Adrenal gland (tissue), 12 donors: ENCODE results near the gene FHIT. TPM values are rescaled to one million over a fixed set of nuclear protein-coding genes. Genes with fewer than 3 reads are reported as not detected.
A peak's percentile ranks its signal among the peaks of the same experiment; 100 is the strongest.

ENCODE experiments used
- DNase-seq, 7 donors: peaks; one replicate each; pipeline ENCODE4 v3.0.0-alpha.2; 2019 to 2020
- H3K27ac ChIP-seq, 5 donors: fragments of 200-600 bp; sonication (generic) in 4 of 5; 1 replicate in 3 of 5; 2 replicates in 2 of 5; pipeline versions ENCODE4 v1.5.1 to v1.8.0; 2016 to 2020; ENCODE audit warnings: mild to moderate bottlenecking in 1 of 5
- H3K27me3 ChIP-seq: fragments of 200-600 bp; 2 replicates; pipeline ENCODE4 v1.8.0; 2021
- H3K36me3 ChIP-seq, 2 donors: fragments of 200-600 bp; replicated peaks in 1 of 2; 1 replicate in 1 of 2; 2 replicates in 1 of 2; pipeline versions ENCODE4 v1.5.1 to v1.8.0; 2018 to 2022
- H3K4me1 ChIP-seq, 2 donors: fragments of 200-600 bp; replicated peaks in 1 of 2; 1 replicate in 1 of 2; 2 replicates in 1 of 2; pipeline versions ENCODE4 v1.5.1 to v1.8.0; 2018 to 2021
- H3K4me3 ChIP-seq, 4 donors: fragments of 200-600 bp; sonication (generic) in 3 of 4; one replicate each; pipeline ENCODE4 v1.5.1; 2016 to 2018
- H3K9me3 ChIP-seq, 3 donors: fragments of 200-600 bp; sonication (generic) in 1 of 3; replicated peaks in 1 of 3; 1 replicate in 2 of 3; 2 replicates in 1 of 3; pipeline versions ENCODE4 v1.5.1 to v1.8.0; 2016 to 2021
- POLR2A ChIP-seq, 2 donors: fragments of 450-650 bp; IDR thresholded peaks; one replicate each; pipeline ENCODE4 v1.6.1; 2017; ENCODE audit warnings: antibody characterized with exemption in 2 of 2, mild to moderate bottlenecking in 2 of 2, moderate library complexity in 1 of 2
- WGBS, 4 donors: extraction: QIAGEN DNeasy Blood & Tissue Kit in 2 of 4; methylation state at CpG; one replicate each; pipeline versions ENCODE4 v1.1.5 to v1.1.7; 2013 to 2017; 5-methylcytosine and 5-hydroxymethylcytosine counted together
- intact Hi-C, 2 donors: fragments of 100-400 bp; cut with DNase I; formaldehyde crosslinking; loops; one replicate each; pipeline versions ENCODE4 v1.14.1 to v1.15.0; 2022 to 2023
- polyA plus RNA-seq, 3 donors: library from polyadenylated mRNA; stranded (reverse); fragments of 200-250 nt in 2 of 3; fragments of 350-450 nt in 1 of 3; fragmentation: Illumina TruSeq in 1 of 3; extraction: RNeasy Lipid Tissue Mini Kit (QIAGEN cat#74804) in 1 of 3; gene quantifications; one replicate each; pipeline ENCODE4 v1.2.3, GENCODE V29; 2013 to 2014
- total RNA-seq, 9 donors: library from RNA; depleted of rRNA in 4 of 9; stranded (reverse); fragments of >200 nt in 4 of 9; fragments of 120-200 nt in 1 of 9; fragmentation: NEBNext Ultra II Directional in 1 of 9; extraction: Animal tissue kit (Norgen Biotek cat#: 25700) in 1 of 9; gene quantifications; one replicate each; pipeline versions ENCODE4 v1.1.0 to v1.2.4, GENCODE V29; 2013 to 2023
- TF ChIP-seq, protein P1 (sequence below), 6 experiments: fragments of 450-650 bp in 4 of 6; fragments of 200-600 bp in 2 of 6; sonication (generic) in 1 of 6; IDR thresholded peaks; 1 replicate in 5 of 6; 2 replicates in 1 of 6; pipeline versions ENCODE4 v1.5.1 to v1.8.0; 2016 to 2021; ENCODE audit warnings: antibody characterized with exemption in 6 of 6, mild to moderate bottlenecking in 2 of 6, moderate library complexity in 1 of 6
- donor health status: healthy with polysubstance abuse.
- donor health status: Bipolar disorder and iron deficiency.
- donor health status: DM: yes; HTN: yes; CAD: no.
- donor health status: DM: no; HTN: no; CAD: no.
- donor health status: DM: no; HTN: no; CAD: no.
- donor health status: DM: yes; HTN: yes; CAD: no.

Gene FHIT
- total and polyA plus RNA-seq, 12 donors, result 14.1 to 43.9 (median 28.8) TPM

DNA sequence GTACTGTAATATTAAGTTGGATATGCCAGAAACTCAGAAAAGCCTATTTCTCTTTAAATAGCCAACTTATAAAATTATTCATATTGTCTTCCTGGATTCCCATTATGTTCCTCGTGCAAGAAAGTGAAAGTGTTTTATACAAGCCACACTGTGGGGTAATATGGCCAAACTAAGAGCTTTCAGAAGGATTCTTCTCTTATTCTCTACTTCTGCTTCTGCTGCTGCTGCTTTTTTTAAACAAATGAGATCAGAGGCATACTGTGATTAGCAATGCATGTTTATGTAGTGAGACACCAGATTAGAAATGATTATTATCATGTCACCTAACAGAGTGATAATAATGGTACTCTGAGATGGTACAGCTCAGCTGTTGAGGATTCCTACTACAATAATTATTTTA, 1174.9 kb downstream of the FHIT start:
- TF ChIP-seq POLR2A (IDR thresholded peaks at IDR 0.05), result no peak
- TF ChIP-seq, protein P1, sequence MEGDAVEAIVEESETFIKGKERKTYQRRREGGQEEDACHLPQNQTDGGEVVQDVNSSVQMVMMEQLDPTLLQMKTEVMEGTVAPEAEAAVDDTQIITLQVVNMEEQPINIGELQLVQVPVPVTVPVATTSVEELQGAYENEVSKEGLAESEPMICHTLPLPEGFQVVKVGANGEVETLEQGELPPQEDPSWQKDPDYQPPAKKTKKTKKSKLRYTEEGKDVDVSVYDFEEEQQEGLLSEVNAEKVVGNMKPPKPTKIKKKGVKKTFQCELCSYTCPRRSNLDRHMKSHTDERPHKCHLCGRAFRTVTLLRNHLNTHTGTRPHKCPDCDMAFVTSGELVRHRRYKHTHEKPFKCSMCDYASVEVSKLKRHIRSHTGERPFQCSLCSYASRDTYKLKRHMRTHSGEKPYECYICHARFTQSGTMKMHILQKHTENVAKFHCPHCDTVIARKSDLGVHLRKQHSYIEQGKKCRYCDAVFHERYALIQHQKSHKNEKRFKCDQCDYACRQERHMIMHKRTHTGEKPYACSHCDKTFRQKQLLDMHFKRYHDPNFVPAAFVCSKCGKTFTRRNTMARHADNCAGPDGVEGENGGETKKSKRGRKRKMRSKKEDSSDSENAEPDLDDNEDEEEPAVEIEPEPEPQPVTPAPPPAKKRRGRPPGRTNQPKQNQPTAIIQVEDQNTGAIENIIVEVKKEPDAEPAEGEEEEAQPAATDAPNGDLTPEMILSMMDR (IDR thresholded peaks at IDR 0.05), result no peak
- intact Hi-C loops, result no loop called here
- Histone ChIP-seq H3K36me3 (no peaks in the 10 kb centered on the region), H3K27me3 (no peaks in the 10 kb centered on the region), H3K4me3 (peak overlapping the region in 2 of 4 donors; percentile 0 to 30), H3K27ac (no peak overlapping the region), H3K9me3 (no peaks in the 10 kb centered on the region), H3K4me1 (no peaks in the 10 kb centered on the region)
- 17 to 35% (median 29%) methylated on average over 1 of the region's 1 CpG for WGBS, 4 donors
- DNase-seq, result no peak

DNA sequence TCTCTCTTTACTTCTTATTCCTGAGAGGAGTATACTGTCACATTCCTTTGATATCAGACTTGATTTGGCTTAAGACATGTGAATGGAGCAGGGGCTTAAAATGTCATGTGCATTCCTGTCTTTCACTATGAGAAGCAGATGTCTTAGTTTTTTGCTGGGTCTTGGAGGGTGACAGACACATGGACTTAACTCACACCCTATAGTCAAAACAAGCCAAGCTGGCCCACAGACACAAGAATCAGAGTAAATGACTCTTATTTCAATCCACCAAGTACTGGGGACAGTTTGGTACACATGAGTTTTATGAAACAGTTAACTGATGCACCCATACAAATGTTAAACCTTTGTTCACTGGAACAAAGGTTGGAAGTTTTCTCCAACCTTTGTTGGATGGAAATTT, 1177.3 kb downstream of the FHIT start:
- TF ChIP-seq POLR2A (IDR thresholded peaks at IDR 0.05), result no peak
- TF ChIP-seq, protein P1 (IDR thresholded peaks at IDR 0.05), result no peak
- H3K4me1 ChIP-seq, result no peaks in the 10 kb centered on the region
- no peaks in the 10 kb centered on the region for H3K36me3 ChIP-seq
- no peak overlapping the region for H3K27ac ChIP-seq
- no peaks in the 10 kb centered on the region for H3K9me3 ChIP-seq
- intact Hi-C loops, result no loop called here
- DNase-seq, result no peak
- no peak overlapping the region for H3K4me3 ChIP-seq
- H3K27me3 ChIP-seq, result no peaks in the 10 kb centered on the region

DNA sequence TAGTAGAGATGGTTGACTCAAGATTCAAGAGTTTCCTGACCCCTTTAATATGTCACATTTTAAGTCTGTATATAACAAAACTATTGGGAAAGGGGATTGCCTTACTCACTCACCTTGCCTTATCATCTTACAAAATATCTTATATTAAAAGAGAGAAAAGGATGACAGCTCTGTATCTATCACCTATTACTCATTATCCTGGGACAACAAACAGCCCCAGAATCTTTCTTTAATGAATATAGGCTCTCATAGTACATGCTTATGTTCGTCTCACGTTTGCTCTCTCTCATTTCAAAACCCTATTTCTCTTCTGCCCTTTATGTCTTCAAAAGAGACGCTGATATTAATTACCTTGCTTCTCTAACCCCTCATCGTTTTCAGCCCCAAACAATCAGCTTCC, 1178.0 kb downstream of the FHIT start:
- Histone ChIP-seq H3K27me3 (no peaks in the 10 kb centered on the region), H3K4me3 (no peak overlapping the region), H3K27ac (no peak overlapping the region), H3K9me3 (no peaks in the 10 kb centered on the region), H3K4me1 (no peaks in the 10 kb centered on the region), H3K36me3 (no peaks in the 10 kb centered on the region)
- intact Hi-C loops, result no loop called here
- no peak for DNase-seq
- WGBS, 4 donors, result 78 to 86% (median 82%) methylated on average over 4 of the region's 4 CpGs
- TF ChIP-seq POLR2A (IDR thresholded peaks at IDR 0.05), result no peak
- TF ChIP-seq, protein P1 (IDR thresholded peaks at IDR 0.05), result no peak

DNA sequence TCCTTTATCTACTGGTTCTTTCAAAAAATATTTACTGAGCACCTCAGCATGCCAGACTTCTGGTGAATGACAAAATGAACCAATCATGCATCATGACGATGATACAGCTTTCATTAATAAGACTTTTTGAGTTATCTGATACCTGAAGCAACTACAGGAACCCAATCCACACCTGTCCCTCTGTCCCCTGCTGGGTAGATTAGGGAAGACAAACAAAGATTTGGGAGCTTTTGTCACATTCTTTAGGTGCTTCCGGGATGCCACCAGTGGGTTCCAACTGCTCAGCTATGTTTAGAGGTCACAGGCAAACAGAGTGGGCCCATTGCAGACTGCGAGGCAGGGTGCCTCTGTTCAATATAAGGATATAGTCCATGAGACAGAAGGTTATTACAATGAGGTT, 1180.9 kb downstream of the FHIT start:
- Histone ChIP-seq H3K36me3 (no peaks in the 10 kb centered on the region), H3K27me3 (no peaks in the 10 kb centered on the region), H3K27ac (no peak overlapping the region), H3K4me3 (no peak overlapping the region), H3K4me1 (no peaks in the 10 kb centered on the region), H3K9me3 (no peaks in the 10 kb centered on the region)
- DNase-seq, result no peak
- 76 to 91% (median 90%) methylated on average over 3 of the region's 3 CpGs for WGBS, 4 donors
- TF ChIP-seq, protein P1 (IDR thresholded peaks at IDR 0.05), result no peak
- no peak for TF ChIP-seq POLR2A (IDR thresholded peaks at IDR 0.05)
- intact Hi-C loops, result no loop called here
